K562 (cell line): ENCODE data around the gene NAA15. TPM values are rescaled to one million over a fixed set of nuclear protein-coding genes. Genes with fewer than 3 reads are reported as not detected.
A peak's percentile ranks its signal among the peaks of the same experiment; 100 is the strongest.

Experiments
- ATF1 ChIP-seq, 2 experiments: fragments of 450-650 bp in 1 of 2; IDR thresholded peaks; 2 replicates each; pipeline ENCODE4 v1.6.1; 2016; ENCODE audit warnings: missing compliant biosample characterization in 1 of 2, missing genetic modification characterization in 1 of 2
- BRCA1 ChIP-seq, 2 experiments: fragments of 450-650 bp in 1 of 2; sonication (generic) in 1 of 2; formaldehyde crosslinking in 1 of 2; IDR thresholded peaks; 2 replicates each; pipeline versions ENCODE4 v1.5.0 to v1.6.1; 2017 to 2020; ENCODE audit warnings: mild to moderate bottlenecking in 1 of 2, missing genetic modification reagents in 1 of 2
- BRD4 ChIP-seq: fragments of 200-600 bp; sonication (generic); IDR thresholded peaks from 2 replicates; pipeline ENCODE4 v1.6.1; 2017; ENCODE audit warnings: inconsistent platforms
- BRD9 ChIP-seq: fragments of 450-650 bp; IDR thresholded peaks from 2 replicates; pipeline ENCODE4 v1.6.1; 2018; ENCODE audit warnings: low read depth; ENCODE audit not compliant: partially characterized antibody
- CHD1 ChIP-seq: fragments of 200-600 bp; sonication (generic); IDR thresholded peaks from one replicate; pipeline ENCODE4 v1.6.1; 2012; ENCODE audit warnings: mild to moderate bottlenecking, moderate library complexity, low read length, inconsistent platforms
- EP400 ChIP-seq: fragments of 450-650 bp; IDR thresholded peaks from 2 replicates; pipeline ENCODE4 v1.6.1; 2017; ENCODE audit warnings: antibody characterized with exemption, mild to moderate bottlenecking, moderate library complexity
- ETV1 ChIP-seq: fragments of 450-650 bp; conservative IDR thresholded peaks from 2 replicates; pipeline ENCODE4 v1.6.1; 2016; ENCODE audit warnings: missing genetic modification characterization, control low read depth, low read depth, missing compliant biosample characterization
- FOXM1 ChIP-seq, 2 experiments: fragments of 450-650 bp in 1 of 2; sonication (generic) in 1 of 2; formaldehyde crosslinking in 1 of 2; IDR thresholded peaks; 2 replicates each; pipeline versions ENCODE4 v1.6.1 to v1.9.0; 2017 to 2022; ENCODE audit warnings: low read depth in 2 of 2, mild to moderate bottlenecking in 2 of 2, missing genetic modification reagents in 1 of 2, moderate library complexity in 1 of 2
- GABPA ChIP-seq: fragments of 200-800 bp; sonication (Bioruptor generic); conservative IDR thresholded peaks from 2 replicates; pipeline ENCODE4 v1.6.1; 2016; ENCODE audit warnings: low read depth, missing genetic modification characterization, missing compliant biosample characterization
- HDAC2 ChIP-seq: fragments of 450-650 bp; IDR thresholded peaks from 2 replicates; pipeline ENCODE4 v1.6.1; 2016; ENCODE audit warnings: mild to moderate bottlenecking
- HMBOX1 ChIP-seq: sonication (generic); IDR thresholded peaks from 2 replicates; pipeline ENCODE4 v1.6.1; 2016
- HOXB6 ChIP-seq: fragments of 250-450 bp; sonication (Bioruptor Pico); IDR thresholded peaks from 2 replicates; pipeline ENCODE4 v1.5.1; 2022; ENCODE audit warnings: mild to moderate bottlenecking, borderline replicate concordance
- NBN ChIP-seq: fragments of 450-650 bp; IDR thresholded peaks from 2 replicates; pipeline ENCODE4 v1.6.1; 2016; ENCODE audit warnings: low read depth, mild to moderate bottlenecking
- REST ChIP-seq, 2 experiments: fragments of 450-650 bp; formaldehyde crosslinking in 1 of 2; IDR thresholded peaks; 2 replicates each; pipeline versions ENCODE4 v1.4.0 to v1.6.1; 2014 to 2020; ENCODE audit warnings: mild to moderate bottlenecking in 2 of 2, borderline replicate concordance in 1 of 2, low read depth in 1 of 2
- TFAP4 ChIP-seq: sonication (generic); formaldehyde crosslinking; IDR thresholded peaks from 2 replicates; pipeline ENCODE4 v1.8.0; 2022; ENCODE audit warnings: missing genetic modification reagents, mild to moderate bottlenecking, moderate library complexity, borderline replicate concordance
- U2AF1 ChIP-seq: fragments of 200-400 bp; formaldehyde crosslinking; optimal IDR thresholded peaks from 2 replicates; pipeline ENCODE3; 2017; ENCODE audit warnings: mild to moderate bottlenecking, low read depth, low read length, moderate library complexity
- ZBTB43 ChIP-seq: sonication (generic); formaldehyde crosslinking; IDR thresholded peaks from 2 replicates; pipeline ENCODE4 v1.8.0; 2023; ENCODE audit warnings: mild to moderate bottlenecking, missing genetic modification reagents
- polyA plus RNA-seq, 8 experiments: library from polyadenylated mRNA; depleted of rRNA in 4 of 8; stranded (reverse) in 5 of 8; unstranded in 3 of 8; fragments of >200 nt; fragmentation: Nextera tagmentation in 2 of 8; fragmentation: Illumina TruSeq in 1 of 8; extraction: Ambion mirVana in 2 of 8; extraction: Trizol in 1 of 8; gene quantifications; 2 replicates each; pipeline versions ENCODE4 v1.2.1 to v1.2.3, GENCODE V29; 2011 to 2014; ENCODE audit warnings: inconsistent platforms in 1 of 8, missing spikeins in 1 of 8
- total RNA-seq, 7 experiments: library from RNA; depleted of rRNA in 6 of 7; stranded (reverse); fragments of >200 nt in 6 of 7; fragmentation: Illumina TruSeq in 2 of 7; extraction: Trizol in 2 of 7; gene quantifications; 2 replicates each; pipeline versions ENCODE4 v1.2.1 to v1.2.3, GENCODE V29; 2011 to 2021; ENCODE audit warnings: low replicate concordance in 1 of 7

NAA15 gene
- total and polyA plus RNA-seq, 9 of the 15 experiments (the other 6 are each of a cell fraction or from before 2014, with no cell fraction given), result 37.8 to 117 (median 63.2) TPM

GRCh38 chr4:139443661-139444060, 142.4 kb downstream of the NAA15 start (continued):
- TF ChIP-seq REST (IDR thresholded peaks at IDR 0.05; ENCODE audit: borderline replicate concordance) (no peak), REST (CRISPR knock-in tag; IDR thresholded peaks at IDR 0.05; ENCODE audit: low read depth) (no peak), GABPA (tag) (no peak), BRD9 (no peak), FOXM1 (IDR thresholded peaks at IDR 0.05; ENCODE audit: low read depth) (peak; percentile 75), FOXM1 (CRISPR knock-in tag; IDR thresholded peaks at IDR 0.05; ENCODE audit: low read depth) (no peak), ETV1 (tag) (no peak), ATF1 (CRISPR knock-in tag; IDR thresholded peaks at IDR 0.05) (no peak), ATF1 (tag; IDR thresholded peaks at IDR 0.05) (no peak), BRCA1 (IDR thresholded peaks at IDR 0.05) (no peak), BRCA1 (CRISPR knock-in tag; IDR thresholded peaks at IDR 0.05) (no peak), BRD4 (no peak), TFAP4 (CRISPR knock-in tag) (0 out of 2 replicates have a peak, but pooled peaks have one; percentile 28), HOXB6 (no peak), ZBTB43 (CRISPR knock-in tag) (no peak), HDAC2 (peak; percentile 48; the same call in 1 of the 2 replicates), EP400 (no peak), U2AF1 (no peak), CHD1 (no peak), NBN (no peak), HMBOX1 (no peak)
